HG03378 (cell line): ENCODE results near the gene BNIP5.

Experiments
- ATAC-seq: cut with Tn5 transposase; IDR thresholded peaks from one replicate; pipeline ENCODE4 v1.9.1; 2021; ENCODE audit warnings: mild to moderate bottlenecking, moderate library complexity; ENCODE audit not compliant: unreplicated experiment

Gene BNIP5, protein sequence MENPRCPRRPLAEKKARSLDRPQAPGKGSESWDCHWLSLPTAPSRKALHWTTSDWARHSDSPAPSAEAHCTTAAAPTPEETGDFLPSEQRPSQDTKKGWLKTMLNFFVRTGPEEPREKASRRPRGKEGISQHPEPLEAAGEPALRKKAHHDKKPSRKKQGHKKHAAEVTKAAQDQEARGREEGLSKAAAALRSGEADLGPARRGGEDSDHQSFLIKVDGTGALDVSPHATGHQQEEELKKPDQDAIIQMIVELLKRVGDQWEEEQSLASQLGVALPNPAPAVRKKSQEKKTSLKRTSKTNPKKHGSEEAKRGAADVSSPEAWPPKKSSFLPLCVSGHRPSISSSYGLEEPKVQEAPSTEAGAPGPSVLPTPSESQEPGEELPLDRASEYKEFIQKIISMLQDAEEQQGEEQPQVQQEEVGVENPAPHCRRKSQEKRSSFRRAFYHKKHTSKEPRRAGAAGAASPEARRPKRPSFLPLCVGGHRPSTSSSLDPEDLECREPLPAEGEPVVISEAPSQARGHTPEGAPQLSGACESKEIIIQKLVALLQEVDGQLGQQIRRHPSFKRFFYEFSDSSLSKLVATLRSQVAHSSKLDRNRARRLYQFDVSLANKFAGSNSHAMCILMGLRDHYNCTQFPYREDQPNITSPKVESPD

DNA sequence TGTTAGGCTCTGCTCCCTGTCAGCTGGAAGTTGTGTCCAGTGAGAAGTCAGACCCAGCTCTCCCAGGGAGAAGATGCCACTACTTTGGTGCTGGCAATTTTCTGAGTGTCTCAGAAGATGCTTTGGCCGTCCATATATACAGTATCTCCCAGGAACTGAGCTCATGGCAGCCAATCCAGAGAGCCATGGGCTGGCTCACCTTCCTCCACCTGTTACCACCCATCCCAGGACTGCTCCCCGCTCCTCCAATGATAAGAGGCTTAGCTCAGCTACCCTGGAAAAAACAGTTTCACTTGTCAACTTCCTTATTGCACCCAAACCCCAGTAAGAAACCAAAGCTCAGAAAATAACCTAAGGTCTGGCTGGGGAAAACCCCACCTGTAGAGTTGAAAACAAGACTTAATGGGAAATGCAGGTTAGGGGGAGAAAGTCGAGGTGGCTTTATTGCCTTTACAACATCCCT, at the start of gene BNIP5:
Gene BNIP5 (minus strand): TSS at position 110 of the 463 bp plus-strand sequence. CDS start 6,198 bp downstream, outside the sequence.
- ATAC-seq, result no peak

DNA sequence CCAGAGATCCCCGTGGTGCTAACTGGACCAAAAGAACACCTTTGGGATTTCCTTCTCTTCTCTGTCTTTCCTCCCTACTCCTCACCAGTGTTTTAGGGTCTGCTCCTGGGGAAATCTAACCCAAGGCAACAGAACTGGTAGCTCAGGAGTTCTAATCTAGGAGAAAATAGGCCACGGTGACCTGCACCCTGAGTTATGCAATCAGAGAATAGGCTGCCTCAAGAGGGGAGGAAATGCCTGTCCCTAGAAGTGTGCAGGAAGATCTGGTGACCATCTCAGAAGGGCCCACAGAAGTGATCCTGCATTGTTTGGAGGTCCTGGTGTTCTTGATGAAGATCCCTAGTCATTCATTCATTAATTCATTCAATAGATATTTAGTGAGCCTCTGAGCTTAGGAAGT, 47.4 kb upstream of the BNIP5 start:
- ATAC-seq, result no peak

DNA sequence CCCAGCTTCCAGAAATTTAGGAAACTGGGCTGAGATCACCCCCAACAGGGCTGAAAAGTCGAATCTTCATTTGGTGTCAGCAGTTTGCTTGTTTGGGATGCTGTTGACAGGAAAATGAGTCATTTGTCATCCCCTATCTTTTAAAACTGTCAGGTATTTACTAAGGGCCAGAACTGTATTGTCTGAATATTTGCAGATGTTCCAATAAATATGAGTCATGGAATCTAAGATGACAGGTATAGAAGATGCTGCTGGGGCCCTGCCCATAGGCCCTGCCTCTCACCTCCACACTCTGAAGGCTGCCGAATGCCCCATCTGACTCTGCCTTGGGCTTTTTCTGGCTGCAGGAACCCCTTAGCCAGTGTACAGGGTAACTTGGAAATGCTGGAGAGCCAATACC, 46.9 kb upstream of the BNIP5 start:
- no peak for ATAC-seq

DNA sequence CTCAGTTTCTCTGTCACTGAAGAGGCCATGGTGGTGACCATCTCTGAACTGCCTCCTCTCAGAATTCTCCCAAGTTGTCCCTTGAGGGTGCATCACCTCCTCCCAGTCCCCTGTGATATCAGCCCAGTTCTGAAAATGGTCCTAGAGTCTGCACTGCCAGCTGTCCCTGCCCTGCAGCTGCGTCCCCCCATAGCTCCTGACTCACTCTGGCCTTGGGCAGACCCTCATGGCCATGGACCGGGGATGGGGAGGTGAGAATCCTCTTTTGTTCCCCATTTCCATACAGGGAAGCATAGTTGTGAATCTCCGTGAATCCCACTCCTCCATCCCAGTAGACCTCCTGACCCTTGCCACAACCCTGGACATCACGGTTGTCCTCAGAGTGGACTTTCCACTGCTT, 46.3 kb upstream of the BNIP5 start:
- no peak for ATAC-seq

DNA sequence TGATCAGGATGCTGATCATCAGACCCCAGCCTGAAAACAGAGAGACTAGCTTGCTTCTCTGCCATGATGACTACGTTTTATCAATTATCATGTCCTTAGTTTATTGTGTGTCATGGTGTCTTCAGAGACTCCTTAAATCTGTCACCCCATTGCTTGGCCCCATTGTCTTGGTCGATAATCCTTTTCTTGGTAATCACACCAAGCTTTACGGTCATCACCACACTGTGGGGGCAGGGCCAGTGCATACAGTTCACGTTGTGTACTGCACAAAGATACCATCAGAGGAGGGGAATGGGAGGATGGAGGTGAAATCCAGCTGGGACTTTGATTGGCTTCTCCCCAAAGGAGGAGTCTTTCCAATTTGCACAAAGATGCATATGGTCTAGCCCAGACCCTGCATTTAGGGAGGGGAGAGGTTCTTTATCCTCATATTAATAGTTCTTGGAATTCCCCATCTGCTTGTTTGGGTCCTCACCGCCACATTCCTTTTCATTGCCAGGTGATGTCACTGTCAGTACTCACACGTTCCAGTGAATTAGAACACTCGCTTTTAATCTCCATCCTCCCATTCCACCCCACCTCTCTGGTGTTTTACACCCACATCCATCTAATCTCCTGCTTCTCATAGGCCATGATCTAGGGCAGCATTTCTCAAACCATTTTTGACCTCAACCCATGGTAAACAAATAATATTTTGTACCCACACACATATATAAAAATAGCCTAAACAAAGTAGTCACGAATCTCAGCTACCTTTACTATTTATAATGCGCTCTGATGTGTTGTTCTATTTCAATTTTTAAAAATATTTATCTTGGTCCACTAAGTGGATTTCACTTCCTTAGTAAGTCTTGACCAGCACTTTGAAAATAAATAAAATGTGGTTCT, 45.1 kb upstream of the BNIP5 start:
- no peak for ATAC-seq

DNA sequence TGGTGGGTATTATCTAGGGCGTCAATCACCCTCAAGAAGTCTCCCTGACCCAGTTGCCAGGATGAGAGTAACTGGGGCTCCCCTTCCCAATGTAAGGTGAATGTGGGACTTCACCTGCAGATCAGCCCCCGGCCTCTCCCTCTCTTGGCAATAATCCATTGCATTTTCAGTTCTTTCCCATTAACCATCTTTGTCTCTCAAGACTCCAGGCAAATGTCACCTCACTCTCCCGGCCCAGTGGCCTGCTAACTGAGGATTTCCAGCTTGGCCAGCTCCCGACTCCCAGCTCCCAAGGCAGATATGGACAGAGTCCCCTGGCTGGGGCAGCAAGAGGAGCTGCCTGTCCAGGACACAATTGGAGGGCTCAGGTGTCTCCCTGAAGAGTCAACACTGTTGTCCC, 43.5 kb upstream of the BNIP5 start:
- ATAC-seq, result no peak

DNA sequence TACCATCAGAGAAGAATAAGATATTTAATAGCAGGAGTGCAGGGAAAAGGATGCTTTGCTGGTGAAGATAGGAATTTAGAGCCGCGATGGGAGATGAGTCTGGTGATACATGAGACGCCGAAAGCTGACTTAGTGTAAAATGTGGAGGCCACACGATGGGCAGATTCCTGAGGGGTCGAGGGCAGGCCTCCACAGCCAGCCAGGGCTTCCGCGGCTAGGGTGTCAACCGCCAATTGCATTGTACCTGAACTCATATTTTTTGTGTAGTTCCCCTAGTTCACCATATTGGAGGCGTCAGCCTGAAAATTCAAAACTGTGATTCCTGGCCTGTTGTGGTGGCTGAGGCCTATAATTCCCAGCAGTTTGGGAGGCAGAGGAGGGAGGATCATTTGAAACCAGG, 42.2 kb upstream of the BNIP5 start:
- ATAC-seq, result no peak

DNA sequence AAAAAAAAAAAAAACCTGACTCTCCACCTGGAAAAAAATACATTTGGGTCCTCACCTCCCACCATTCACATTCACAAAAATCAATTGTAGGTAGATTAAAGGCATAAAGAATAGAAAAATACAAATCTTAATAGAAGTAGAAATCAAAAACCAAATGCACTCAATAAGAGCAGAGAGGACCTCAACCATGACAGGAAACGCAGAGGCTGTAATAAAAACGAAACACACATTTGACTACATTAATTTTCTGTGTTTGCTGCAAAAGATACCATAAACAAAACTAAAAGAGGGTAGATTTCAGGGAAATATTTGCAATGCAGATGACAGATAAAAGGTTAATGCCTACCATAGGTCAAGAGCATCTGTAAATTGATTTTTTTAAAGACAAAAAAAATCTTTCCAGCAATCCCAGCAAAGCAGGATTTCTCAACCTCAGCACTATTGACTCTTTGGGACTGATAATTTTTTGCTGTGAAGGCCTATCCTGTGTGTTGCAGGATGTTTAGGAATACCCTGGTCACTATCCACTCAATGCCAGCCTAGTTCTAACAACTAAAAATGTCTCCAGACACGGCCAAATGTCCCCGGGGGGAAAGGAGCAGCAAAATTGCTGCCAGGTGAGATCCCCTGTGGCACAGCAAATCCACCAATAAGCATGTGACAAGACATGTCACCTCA, 41.7 kb upstream of the BNIP5 start:
- no peak for ATAC-seq

DNA sequence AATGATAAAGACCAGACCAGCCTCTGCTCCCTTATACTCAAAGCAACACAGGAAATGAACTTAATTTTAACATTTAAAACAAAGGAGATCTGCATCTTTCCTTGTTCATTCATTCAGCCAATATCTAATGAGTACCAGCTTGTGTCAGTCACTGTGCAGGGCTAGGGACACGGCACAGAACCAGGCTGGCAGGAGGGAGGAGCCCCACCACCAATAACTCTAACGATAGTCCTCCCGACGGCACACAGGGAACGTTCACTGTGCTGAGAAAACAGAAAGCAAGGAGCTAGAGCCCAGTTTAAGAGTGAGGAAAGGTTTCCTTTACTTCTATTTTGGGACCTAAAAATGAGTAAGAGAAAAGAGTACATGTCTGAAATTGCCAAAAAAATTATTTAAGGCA, 40.9 kb upstream of the BNIP5 start:
- no peak for ATAC-seq

DNA sequence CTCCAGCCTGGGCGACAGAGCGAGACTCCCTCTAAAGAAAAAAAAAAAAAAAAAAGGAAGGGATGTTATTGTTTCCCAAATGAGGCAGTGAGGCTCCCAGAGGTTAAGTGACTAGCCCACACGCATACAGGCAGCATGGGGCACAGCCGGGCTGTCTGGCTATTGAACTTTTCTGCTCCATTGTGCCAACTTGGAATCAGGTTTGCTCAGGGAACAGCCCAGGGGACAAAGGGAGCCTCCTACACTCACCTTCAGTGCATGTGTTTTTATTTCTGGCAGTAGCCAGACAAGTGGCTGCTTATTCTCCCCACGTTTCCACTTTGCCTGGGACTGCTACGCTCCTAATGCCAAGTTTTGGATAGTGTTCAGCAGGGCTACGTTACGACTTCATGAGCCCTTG, 40.1 kb upstream of the BNIP5 start:
- ATAC-seq, result no peak

DNA sequence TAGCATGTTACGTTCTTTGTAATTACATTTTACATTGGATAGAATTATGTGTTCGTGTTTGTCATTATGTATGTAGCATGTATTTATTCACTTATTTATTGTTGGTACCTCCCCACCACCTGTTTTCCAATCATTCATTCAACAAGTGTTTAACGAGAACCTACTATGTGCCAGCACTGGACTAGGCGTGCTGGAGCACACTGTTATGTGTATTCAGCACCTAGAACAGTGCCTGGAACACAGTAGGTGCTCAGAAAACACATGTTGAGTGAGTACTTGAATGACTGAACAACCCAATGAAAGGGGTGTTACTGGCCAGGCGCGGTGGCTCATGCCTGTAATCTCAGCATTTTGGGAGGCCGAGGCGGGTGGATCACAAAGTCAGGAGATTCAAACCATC, 39.5 kb upstream of the BNIP5 start:
- no peak for ATAC-seq

DNA sequence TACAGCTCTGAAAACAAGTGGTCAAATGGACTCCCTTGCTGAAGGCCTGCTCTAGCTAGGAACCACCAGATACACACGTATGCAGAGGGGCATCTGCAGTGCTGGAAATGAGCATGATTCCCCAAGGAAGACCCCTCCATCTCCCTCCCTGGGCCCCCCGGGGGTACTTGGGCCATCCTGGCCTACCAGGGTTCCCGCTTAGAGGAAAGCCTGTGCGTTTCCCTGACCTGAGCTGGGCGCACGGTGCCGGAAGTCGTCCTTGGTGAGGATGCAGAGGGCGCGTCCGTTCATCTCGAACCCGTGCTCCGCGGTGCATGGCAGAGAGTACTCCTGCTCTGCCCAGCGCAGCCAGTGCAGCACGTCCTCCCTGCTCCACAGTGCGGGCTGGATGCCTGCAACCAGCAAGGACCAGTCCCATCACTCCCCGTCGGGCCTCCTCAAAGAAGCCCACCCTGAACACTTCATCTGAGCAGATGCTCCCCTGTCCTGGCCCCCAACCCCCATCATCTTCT, 39.0 kb upstream of the BNIP5 start:
- ATAC-seq, result no peak

DNA sequence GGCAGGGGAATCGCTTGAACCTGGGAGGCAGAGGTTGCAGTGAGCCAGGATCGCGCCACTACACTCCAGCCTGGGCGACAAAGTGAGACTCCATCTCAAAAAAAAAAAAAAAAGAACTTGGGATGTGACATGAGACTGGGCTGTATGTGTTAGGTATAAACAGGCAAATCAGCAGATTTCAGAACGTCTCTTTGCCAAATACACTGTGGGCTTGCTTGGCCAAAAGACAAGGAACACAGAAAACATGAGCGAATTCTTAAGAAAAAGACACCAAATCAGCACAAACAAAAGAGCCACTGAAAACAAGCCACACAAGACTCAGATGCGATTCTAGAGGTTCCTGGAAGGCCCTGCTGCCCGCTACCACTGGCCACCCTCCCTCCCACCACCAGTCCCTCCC, 38.3 kb upstream of the BNIP5 start:
- no peak for ATAC-seq

DNA sequence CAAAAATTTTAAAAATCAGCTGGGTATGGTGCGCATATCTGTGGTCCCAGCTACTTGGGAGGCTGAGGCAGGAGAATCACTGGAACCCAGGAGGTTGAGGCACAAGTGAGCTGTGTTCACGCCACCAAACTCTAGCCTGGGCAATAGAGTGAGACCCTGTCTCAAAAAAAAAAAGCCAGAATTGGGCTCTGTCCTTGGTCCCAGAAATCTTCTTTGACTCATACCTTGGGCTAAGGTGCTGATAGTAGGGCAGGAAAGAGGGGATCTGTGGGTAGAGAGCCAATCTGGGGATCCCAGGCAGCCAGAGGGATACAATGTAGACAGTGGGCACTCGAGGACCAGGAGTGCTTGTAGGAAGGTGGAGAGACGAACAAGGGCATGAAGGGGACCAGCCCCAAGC, 37.5 kb upstream of the BNIP5 start:
- no peak for ATAC-seq

DNA sequence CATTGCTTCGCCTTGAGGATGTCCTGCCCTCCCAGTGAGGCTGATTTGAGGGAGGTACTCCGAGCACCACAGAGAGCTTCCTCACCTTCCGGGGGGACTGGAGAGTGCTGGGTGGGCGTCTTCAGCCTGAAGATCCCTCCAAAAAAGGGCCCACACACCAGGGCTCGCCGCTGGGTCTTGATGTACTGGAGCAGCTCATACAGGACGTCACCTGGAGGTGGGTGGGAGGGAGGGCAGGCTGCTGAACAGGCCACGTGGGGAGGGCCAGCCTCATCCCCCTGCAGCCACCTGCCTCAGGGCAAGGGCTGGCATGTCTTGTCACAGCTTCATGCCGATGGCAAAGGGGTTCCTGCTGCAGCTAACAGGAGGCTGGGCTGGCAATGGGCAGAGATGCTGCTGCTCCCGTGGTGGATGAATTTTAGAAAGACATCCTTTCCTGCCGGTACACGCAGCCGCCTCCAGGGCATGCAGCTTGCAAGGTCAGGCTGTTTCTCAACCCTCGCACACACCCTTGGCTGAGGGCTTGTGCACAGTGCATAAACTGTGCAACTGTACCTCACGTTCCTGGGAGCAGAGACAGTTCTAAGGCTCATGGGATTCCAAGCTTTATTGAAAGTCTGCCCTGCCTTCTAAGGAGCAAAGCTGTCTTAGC, 36.8 kb upstream of the BNIP5 start:
- ATAC-seq, result no peak

DNA sequence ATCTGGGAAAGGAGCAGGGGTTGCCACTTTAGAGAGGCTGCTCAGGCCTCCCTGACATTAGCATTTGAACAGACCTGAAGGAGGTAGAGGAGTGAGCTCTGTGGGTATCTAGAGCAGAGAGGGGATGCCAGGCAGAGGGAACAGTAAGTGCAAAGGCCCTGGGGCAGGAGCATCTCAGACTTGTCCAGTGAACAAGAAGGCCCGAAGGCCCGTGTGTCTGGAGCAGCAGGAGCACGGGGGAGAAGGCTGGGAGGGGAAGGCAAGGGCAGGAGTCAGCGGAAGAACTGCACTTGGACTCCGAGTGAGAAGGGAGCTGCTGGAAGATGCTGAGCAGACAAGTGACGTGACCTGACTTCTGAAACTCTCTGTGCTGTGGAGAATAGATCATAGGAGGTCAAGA, 35.4 kb upstream of the BNIP5 start:
- ATAC-seq, result no peak

DNA sequence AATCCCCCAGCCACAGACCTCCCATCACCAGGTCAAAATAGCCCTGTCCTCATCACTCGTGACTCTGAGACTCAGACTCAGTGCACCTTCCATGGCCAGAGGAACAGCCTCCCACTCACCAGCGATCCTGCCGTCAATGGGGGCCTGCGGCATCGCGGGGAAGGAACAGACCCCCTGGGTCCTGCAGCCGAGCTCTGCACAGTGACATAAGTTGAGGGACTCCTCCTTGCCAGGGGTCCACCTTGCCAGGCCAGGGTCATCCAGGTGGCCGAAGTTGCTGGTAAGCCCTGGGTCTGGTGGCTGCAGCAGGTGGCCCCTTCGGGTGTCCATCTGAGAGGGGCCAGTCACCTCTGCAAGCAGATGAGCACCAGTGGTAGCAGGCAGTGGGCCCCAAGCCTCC, 34.5 kb upstream of the BNIP5 start:
- no peak for ATAC-seq

DNA sequence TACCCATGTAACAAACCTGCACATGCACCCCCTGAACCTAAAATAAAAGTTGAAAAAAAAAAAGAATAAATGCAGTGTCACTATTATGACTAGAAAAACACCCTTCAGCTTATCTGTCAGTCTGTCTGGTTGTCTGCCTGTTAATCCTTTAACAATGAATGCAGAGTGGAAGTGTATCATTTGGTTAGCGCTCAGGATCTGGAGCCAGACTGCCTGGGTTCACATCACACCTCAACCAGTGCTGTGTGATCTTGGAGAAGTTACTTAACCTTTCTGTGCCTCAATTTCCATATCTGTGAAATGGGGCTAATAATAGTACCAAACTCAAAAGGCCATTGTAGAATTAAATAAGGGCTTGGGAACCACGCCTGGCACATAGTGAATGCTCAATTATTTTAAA, 34.0 kb upstream of the BNIP5 start:
- no peak for ATAC-seq

DNA sequence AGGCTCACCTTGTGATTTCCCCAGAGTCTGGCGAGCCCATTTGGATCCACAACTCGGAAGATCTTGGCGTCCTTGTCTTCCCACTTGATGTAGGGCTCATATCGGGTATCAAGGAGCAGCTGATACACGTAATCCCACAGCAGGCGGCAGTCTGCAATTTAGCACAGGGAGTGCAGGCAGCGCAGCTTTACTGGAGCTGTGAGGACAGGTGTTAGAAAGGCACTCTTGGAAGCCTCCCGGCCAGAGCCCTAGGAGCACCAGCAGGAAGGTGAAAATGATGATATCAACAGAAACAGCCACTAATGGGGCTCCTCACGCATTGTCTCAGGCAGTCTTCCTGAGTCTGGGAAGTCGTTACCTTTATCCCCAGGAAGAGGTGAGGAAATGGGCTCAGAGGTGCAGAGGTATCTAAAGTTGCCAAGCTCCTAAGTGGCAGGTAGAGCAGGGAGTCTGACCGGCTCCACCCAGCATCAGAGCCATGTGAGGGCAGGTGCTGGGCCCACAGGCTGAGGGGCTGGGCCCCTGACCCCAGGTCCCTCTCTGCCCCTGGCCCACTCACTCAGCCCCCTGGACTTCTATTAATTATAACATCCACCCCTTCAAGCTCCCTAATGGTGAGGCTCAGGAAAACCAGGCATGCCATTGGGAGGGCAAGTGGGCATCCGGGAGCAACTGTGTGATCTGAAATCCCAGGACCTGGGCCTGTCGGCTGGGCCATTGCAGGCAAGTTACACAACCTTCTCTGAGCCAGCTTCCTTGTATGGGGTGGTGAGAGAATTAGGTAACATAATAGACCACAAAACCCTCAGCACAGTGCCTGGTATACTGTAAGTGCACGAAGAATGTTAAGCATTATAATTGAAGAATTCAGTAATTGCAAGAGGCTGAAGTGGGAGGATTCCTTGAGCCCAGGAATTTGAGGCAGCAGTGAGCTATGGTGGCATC, 32.5 kb upstream of the BNIP5 start:
- no peak for ATAC-seq
